RCC 7860 (cell line): ENCODE data around the gene ACOT11.
"Not testable (repeated sequence)": the region's sequence is repeated elsewhere in the genome, so short reads cannot be mapped to it uniquely, and the experiment has no call there.

ENCODE experiments used
- DNase-seq: peaks from one replicate; pipeline ENCODE4 v3.0.0-alpha.2; 2015; ENCODE audit warnings: low spot score
- FAIRE-seq: peaks from 2 replicates; lab custom pipeline; 2012; peaks lifted over from hg19 to GRCh38; lab: Jason Lieb, UNC

ACOT11 gene

DNA sequence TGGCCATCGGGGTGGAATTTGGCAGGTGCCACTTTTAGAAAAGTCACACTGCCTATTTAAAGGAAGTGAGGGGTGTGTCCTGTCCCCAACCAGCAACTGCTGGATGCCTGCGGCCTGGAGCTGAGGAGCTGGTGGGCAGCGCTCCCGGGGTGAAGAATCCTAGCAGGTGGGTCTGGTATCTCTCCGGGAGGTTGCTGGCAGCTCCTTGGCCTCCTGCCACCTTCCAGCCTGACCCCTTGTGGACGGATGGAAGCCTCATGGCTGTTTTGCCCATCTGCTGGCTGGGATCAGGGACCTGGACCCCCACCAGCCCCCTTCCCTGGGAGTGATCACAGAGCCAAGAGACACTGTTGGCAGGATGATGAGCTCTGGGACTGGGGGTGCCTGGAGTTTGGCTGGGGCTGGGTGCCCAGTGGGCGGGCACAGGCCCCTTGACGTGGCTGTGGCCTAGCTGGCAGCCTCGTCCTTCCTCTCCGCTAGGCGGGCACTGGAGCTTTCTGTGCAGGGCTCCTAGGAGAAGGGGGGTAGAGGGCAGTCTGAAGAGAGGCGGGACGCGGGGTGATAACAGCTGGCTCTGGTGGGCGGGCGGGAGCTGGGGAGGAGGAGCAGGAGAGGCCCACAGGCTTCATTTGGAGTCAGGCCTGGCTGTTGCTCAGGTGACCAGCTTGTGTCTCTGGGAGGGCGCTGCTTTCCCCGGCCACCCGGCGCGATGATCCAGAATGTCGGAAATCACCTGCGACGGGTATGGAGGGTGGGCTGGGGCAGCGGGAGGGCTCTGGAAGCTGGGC is at the start of gene ACOT11:
ACOT11 (plus strand) TSS at position 628 of the 788 bp plus-strand sequence; CDS start at position 710, 82 bp downstream.
- FAIRE-seq (no peak), DNase-seq (no peak)

- FAIRE-seq: no peak
- DNase-seq: no peak
Measured at GRCh38 chr1:54498383-54499096, 49.5 kb upstream of the ACOT11 start.

- DNase-seq (no peak), FAIRE-seq (no peak)
Measured at GRCh38 chr1:54499097-54499359, 49.0 kb upstream of the ACOT11 start.

DNA sequence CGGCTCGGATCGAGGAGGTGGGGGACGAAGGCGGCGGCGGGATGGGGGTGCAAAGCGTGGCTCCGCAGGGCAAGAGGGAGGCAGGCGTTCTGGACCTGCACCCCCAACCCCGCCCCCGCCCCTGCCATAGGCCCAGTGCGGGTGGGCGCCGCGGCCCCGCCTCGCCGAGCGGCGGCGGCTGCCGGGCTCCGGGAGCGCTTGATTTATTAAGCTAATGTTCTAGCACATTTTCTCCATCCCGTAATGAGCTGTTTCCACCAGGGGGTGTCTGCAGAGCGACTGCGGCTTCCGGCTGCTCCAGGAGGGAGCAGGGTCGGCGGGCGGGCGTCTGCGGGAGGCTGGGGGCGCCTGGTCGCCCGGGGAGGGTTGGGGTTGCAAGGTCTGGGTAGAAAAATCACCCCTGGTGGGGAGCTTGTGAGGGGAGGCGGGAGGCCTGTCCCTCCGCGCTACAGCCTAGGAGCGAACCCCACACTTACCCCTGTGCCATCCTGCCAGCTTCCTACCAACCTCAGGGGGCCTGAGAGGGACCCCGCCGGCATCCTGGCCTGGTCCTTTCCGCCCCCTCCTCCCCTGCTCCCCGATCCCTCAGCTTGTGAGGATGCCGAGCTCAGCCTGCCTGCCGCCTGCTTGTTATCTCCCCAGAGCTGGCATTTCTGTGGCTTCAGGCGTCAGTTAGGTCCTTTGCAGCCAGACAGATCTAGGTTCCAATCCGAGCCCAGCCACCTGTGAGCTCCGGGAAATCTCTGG is 48.5 kb upstream of the ACOT11 start:
- no peak for DNase-seq
- FAIRE-seq: no peak

- DNase-seq (no peak), FAIRE-seq (no peak)
Measured at GRCh38 chr1:54500107-54500431, 48.0 kb upstream of the ACOT11 start.

- DNase-seq: no peak
- FAIRE-seq: no peak
Measured at GRCh38 chr1:54501849-54502248, 46.2 kb upstream of the ACOT11 start.

DNA sequence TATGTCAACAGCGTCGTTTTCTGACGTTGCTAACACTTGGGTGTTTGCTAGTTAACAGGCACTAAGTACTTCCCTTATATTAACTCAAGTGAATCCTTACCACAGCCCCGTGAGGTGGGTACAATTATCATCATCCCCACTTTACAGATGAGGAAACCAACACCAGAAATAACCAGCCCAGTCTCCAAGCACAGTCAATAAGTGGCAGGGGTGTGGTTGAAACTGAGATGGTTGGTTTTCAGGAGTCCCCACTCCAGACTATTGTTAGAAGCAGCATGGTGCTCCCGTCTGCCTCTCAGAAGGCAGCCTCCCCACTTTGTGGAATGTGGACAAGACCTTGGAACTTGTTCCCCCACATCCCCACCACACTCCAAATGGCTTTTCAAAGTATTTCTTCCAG is 45.7 kb upstream of the ACOT11 start:
- FAIRE-seq: no peak
- DNase-seq: no peak

DNA sequence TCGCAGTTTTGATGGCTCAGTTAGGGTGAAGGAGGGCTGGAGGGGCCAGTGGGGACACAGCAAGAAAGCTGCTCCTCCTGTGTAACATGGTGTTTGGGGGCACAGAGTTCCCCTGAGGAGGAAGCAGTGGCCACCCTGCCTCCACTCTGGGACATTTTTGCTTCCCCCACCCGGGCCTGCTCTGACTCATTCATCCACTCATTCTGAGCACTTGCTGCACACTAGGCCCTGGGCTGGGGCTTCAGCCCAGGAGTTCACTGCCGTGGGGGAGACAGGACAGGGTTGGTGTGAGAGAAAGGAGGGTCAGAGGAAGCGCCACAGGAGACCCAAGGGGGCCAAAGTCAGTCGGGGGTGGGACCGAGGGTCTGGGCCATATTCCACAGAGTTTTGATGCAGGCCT is 41.4 kb upstream of the ACOT11 start:
- no peak for DNase-seq
- FAIRE-seq: no peak

DNA sequence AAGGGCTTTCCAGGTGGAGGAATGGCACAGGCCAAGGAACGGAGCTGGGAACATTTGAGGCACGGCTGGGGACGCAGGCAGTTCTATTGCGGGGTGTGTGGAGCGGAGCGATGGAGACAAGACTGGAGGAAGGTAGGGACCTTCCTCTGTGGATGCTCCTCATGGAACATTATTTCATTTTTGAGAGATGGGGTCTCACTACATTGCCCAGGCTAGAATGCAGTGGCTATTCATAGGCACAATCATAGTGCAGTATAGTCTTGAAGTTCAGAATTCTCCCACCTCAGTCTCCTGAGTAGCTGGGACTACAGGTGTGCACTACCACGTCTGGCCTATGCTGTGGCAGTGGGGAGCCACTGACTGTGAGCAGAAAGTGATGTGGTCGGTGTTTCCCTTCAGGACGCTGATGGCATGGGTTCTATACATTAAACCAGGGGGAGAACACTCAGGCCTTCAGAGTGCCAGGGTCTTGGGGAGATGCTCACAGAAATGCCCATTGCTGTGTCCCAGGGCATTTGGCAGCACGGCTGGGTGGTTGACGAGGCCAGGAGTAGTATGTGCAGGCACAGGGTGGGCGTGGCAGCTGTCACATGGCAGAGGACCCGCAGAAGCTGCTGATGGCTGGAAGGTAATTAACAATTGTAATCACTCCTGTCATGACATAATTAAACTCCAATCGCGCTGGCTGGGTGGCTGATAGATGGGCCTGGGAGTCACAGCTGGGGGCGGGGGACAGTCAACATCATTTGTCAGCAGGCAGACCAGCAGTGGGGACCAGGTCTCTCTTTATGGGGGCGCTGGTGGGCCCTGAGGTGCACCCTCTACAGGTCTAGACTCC is 40.8 kb upstream of the ACOT11 start:
- FAIRE-seq: no peak
- no peak for DNase-seq

DNA sequence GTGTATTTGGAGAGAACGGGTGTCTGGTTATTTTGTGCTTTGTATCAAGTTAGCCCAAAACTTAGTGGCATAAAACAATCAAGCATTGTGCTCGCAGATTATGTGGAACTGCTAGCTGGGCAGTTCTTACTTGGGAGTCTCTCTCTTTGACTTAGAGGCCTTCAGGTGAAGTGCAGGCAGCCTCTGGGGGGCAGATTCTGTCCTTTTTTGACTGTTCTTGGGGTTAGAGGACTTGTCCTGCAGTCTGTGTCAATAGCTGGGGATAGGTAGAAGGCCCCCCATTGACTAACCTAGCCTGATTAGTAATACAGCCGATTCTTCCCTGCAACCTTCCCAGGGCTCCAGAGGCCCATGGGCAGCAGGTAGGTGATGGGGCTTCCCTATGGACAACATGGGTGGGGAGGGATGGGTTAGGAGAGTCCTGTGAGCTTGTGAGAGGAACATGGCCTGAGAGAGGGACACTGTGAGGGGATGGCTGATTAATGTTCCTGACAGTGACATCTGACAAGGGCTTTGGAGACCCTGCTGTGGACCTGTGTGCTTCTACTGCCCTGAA is 37.2 kb upstream of the ACOT11 start:
- DNase-seq (no peak), FAIRE-seq (no peak)

DNA sequence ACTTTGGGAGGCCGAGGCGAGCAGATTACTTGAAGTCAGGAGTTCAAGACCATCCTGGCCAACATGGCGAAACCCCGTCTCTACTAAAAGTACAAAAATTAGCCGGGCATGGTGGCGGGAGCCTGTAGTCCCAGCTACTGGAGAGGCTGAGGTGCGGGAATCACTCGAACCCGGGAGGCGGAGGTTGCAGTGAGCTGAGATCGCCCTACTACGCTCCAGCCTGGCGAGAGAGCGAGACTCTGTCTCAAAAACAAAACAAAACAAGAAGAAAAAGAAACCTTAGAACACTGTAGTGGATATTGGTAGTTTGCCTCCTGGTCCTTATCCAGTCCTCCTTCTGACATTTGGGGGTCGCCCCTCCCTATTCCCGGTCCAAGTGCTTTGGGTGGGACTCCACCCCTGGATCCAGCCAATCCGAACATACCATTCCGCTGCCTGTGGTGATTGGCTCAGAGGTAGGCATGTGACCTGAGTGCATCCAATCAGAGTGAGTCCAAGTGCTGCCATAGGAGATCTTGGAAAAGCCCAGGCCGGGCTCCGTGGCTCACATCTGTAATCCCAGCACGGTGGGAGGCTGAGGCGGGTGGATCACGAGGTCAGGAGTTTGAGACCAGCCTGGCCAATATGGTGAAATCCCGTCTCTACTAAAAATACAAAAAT is 34.0 kb upstream of the ACOT11 start:
- DNase-seq: not testable (repeated sequence)

DNA sequence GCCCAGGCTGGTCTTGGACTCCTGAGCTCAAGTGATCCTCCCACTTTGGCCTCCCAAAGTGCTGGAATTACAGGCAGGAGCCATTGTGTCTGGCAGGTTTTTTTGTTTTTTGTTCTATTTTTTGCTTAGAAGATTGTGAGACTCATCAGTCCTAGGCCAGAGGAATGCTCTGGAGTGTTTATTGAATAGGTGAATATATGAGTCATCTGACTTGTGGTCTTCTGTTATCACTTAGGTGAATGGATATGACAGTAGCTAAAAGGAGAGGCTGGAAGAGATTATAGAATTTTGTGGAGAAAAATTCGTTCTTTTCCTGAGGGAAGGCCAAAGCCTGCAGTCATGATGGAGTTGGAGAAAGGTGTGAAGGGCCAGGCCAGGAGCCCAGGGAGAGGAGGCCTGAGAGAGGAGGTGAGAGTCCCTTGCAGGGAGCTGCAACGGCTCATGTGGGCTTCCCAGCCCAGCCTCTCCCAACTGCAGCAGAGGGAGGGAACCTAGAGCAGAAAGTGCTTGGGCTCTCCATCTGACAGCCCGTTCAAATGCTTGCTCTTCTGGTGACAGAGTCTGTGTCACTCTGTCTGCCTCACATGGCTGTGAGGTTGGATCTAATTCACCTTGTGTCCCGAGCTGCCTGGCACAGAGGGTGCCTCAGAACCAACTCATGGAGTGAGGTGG is 31.6 kb upstream of the ACOT11 start:
- DNase-seq: peak; percentile 33
- FAIRE-seq: no peak

More for the DNA sequence above, 34.0 kb upstream of the ACOT11 start:
- FAIRE-seq: not testable (repeated sequence)

DNA sequence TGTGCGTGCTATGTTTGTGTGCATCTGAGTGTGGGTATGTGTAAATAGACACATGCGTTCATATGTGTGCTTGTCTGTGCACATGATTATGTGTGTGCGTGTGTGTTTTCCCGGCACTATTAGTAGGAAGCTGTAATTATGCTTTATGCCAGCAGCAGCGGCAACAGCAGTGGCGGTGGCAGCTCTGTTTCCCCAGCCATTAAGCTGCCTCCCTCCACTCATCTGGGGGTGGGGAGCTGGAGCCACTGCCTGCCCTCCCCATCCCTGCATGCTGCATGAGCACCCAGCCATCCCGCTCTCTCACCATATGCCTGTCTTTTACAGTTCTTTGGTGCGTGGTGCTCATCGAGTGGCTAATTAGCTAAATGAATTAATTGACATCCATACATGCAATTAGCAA is 30.5 kb upstream of the ACOT11 start:
- DNase-seq: no peak
- FAIRE-seq: no peak

DNA sequence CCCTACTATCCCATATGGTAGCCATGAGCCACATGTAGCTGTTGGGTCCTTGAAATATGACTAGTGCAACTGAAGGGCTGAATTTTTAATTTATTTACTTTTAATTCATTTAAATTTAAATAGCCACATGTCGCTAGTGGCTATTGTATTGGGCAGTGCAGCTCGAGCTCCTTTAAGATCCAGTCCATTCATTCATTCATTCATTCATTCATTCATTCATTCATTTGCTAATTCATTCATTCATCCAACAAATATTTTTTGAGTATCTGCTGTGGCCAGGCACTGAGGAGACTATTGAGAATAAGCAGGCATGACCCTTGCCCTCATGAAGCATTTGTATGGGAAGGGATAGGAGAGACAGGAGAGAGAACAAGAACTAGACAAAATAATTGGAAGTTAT is 29.5 kb upstream of the ACOT11 start:
- FAIRE-seq (no peak), DNase-seq (no peak)

DNA sequence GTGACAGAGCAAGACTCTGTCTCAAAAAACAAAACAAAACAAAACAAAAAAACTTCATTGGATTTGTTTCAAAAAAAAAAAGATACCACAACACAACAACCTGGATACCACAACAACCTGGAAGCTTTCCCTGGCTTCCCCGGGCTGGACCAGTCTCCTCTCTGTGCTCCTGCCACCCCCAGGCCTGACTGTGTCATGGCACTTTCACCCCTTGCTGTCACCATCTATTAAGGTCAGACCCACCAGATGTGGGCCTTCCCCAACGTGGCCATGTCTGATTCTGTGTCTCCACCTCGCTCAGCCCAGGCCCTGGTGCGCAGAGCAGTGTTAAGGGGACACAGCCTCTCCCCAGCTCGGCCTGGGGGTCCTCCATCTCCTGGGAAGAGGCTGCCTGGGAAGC is 28.3 kb upstream of the ACOT11 start:
- FAIRE-seq (no peak), DNase-seq (no peak)

GRCh38 chr1:54520631-54521321 is 27.3 kb upstream of the ACOT11 start:
- no peak for DNase-seq
- FAIRE-seq: no peak

- DNase-seq, FAIRE-seq: not testable (repeated sequence)
Measured at GRCh38 chr1:54526565-54526964, 21.5 kb upstream of the ACOT11 start.

GRCh38 chr1:54528613-54529012 is 19.4 kb upstream of the ACOT11 start:
- no peak for FAIRE-seq
- no peak for DNase-seq

- FAIRE-seq: no peak
- no peak for DNase-seq
Measured at GRCh38 chr1:54532033-54532432, 16.0 kb upstream of the ACOT11 start.
